H1 (cell line): ENCODE results near the gene UPF1. TPM values are rescaled to one million over a fixed set of nuclear protein-coding genes. Genes with fewer than 3 reads are reported as not detected.
A peak's percentile ranks its signal among the peaks of the same experiment; 100 is the strongest.

Experiments
- CTCF ChIA-PET: fragments of 300-600 bp; sonication (Branson Sonifier 250); formaldehyde crosslinking; loops from one replicate; lab custom pipeline; 2021; ENCODE audit not compliant: partially characterized antibody; lab: Charles Lee
- POLR2A ChIA-PET: fragments of 300-600 bp; sonication (Branson Sonifier 250); formaldehyde crosslinking; loops from one replicate; lab custom pipeline; 2021; ENCODE audit warnings: inconsistent platforms; ENCODE audit not compliant: partially characterized antibody; lab: Charles Lee
- DNase-seq, 2 experiments: peaks; one replicate each; pipeline versions ENCODE4 v3.0.0 to v3.0.0-alpha.2; 2010 to 2022; ENCODE audit warnings: low spot score in 2 of 2, low read depth in 1 of 2, mixed read lengths in 1 of 2
- FAIRE-seq: peaks from 2 replicates; lab custom pipeline; 2011; peaks lifted over from hg19 to GRCh38; lab: Jason Lieb, UNC
- H2AFZ ChIP-seq: 2 replicates; pipeline ENCODE4 v1.8.1; 2012; ENCODE audit warnings: low read length, inconsistent platforms
- H2AK5ac ChIP-seq: 2 replicates; pipeline ENCODE4 v1.6.1; 2013; ENCODE audit warnings: low read depth, low read length
- H2BK120ac ChIP-seq: replicated peaks from 2 replicates; pipeline ENCODE3; 2013; ENCODE audit warnings: low read depth, low read length, inconsistent platforms
- H2BK12ac ChIP-seq: 2 replicates; pipeline ENCODE4 v1.6.1; 2013; ENCODE audit warnings: low read depth, low read length
- H2BK15ac ChIP-seq: 2 replicates; pipeline ENCODE4 v1.6.1; 2013; ENCODE audit warnings: low read length
- H2BK20ac ChIP-seq: 2 replicates; pipeline ENCODE4 v1.6.1; 2013; ENCODE audit warnings: low read length
- H2BK5ac ChIP-seq: 2 replicates; pipeline ENCODE4 v1.6.1; 2013; ENCODE audit warnings: low read depth, low read length
- H3K14ac ChIP-seq: 2 replicates; pipeline ENCODE4 v1.6.1; 2013; ENCODE audit warnings: inconsistent platforms; ENCODE audit not compliant: insufficient read length
- H3K18ac ChIP-seq: 2 replicates; pipeline ENCODE4 v1.6.1; 2013; ENCODE audit warnings: low read length; ENCODE audit errors: extremely low read depth
- H3K23ac ChIP-seq: 2 replicates; pipeline ENCODE4 v1.6.1; 2013; ENCODE audit warnings: inconsistent platforms; ENCODE audit not compliant: insufficient read length
- H3K23me2 ChIP-seq: 2 replicates; pipeline ENCODE4 v1.6.1; 2013; ENCODE audit warnings: low read depth, low read length
- H3K27ac ChIP-seq: 2 replicates; pipeline ENCODE4 v1.6.1; 2011; ENCODE audit warnings: low read depth, low read length, inconsistent platforms
- H3K27me3 ChIP-seq, 4 experiments: replicated peaks in 1 of 4; 1 replicate in 1 of 4; 2 replicates in 3 of 4; pipeline versions ENCODE4 v1.6.1 to v1.8.1; 2011 to 2013; ENCODE audit warnings: low read length in 3 of 4, mild to moderate bottlenecking in 3 of 4, inconsistent platforms in 2 of 4, mixed read lengths in 2 of 4, moderate library complexity in 1 of 4; ENCODE audit not compliant: control insufficient read depth in 3 of 4, insufficient read depth in 3 of 4; ENCODE audit errors: extremely low read depth in 1 of 4
- H3K36me3 ChIP-seq, 4 experiments: 2 replicates each; pipeline versions ENCODE4 v1.6.1 to v1.8.1; 2011 to 2013; ENCODE audit warnings: mild to moderate bottlenecking in 4 of 4, low read length in 3 of 4, moderate library complexity in 2 of 4, control low read depth in 1 of 4, inconsistent platforms in 1 of 4; ENCODE audit not compliant: insufficient read depth in 4 of 4, control insufficient read depth in 2 of 4
- H3K4ac ChIP-seq: replicated peaks from 2 replicates; pipeline ENCODE3; 2013; ENCODE audit warnings: low read length, low read depth, mixed read lengths, inconsistent platforms; ENCODE audit not compliant: insufficient read length
- H3K4me1 ChIP-seq, 4 experiments: replicated peaks in 1 of 4; 1 replicate in 1 of 4; 2 replicates in 3 of 4; pipeline versions ENCODE4 v1.6.1 to v1.8.1; 2011 to 2013; ENCODE audit warnings: low read length in 3 of 4, inconsistent platforms in 2 of 4, mixed read lengths in 1 of 4; ENCODE audit not compliant: insufficient read depth in 4 of 4, control insufficient read depth in 3 of 4
- H3K4me2 ChIP-seq, 2 experiments: 2 replicates each; pipeline versions ENCODE4 v1.6.1 to v1.8.1; 2011 to 2013; ENCODE audit warnings: low read depth in 2 of 2, low read length in 2 of 2, control low read depth in 1 of 2, inconsistent platforms in 1 of 2, mild to moderate bottlenecking in 1 of 2; ENCODE audit not compliant: insufficient read depth in 1 of 2
- H3K4me3 ChIP-seq, 4 experiments: fragments of 200-600, 300-600 bp in 1 of 4; sonication (generic), shearing (Covaris generic), sonication (Bioruptor Twin) in 1 of 4; 2 replicates each; pipeline versions ENCODE4 v1.5.1 to v1.8.1; 2011 to 2016; ENCODE audit warnings: low read length in 4 of 4, low read depth in 3 of 4, control low read depth in 2 of 4, inconsistent platforms in 2 of 4, mild to moderate bottlenecking in 2 of 4, mixed read lengths in 1 of 4, moderate library complexity in 1 of 4; ENCODE audit not compliant: insufficient read depth in 2 of 4; ENCODE audit errors: extremely low read depth in 1 of 4
- H3K56ac ChIP-seq: replicated peaks from 2 replicates; pipeline ENCODE3; 2013; ENCODE audit warnings: low read depth, mild to moderate bottlenecking, mixed read lengths, low read length, inconsistent platforms; ENCODE audit not compliant: insufficient read length
- H3K79me1 ChIP-seq: 2 replicates; pipeline ENCODE4 v1.6.1; 2013; ENCODE audit warnings: low read depth, low read length, control low read depth
- H3K79me2 ChIP-seq, 2 experiments: 2 replicates each; pipeline versions ENCODE4 v1.6.1 to v1.8.1; 2012 to 2013; ENCODE audit warnings: low read length in 2 of 2, mild to moderate bottlenecking in 2 of 2, inconsistent platforms in 1 of 2; ENCODE audit not compliant: insufficient read depth in 2 of 2, control insufficient read depth in 1 of 2
- H3K9ac ChIP-seq, 4 experiments: replicated peaks in 1 of 4; 1 replicate in 1 of 4; 2 replicates in 3 of 4; pipeline versions ENCODE4 v1.6.1 to v1.8.1; 2011 to 2013; ENCODE audit warnings: low read depth in 3 of 4, low read length in 3 of 4, control low read depth in 2 of 4, mild to moderate bottlenecking in 2 of 4, moderate library complexity in 2 of 4, inconsistent platforms in 1 of 4; ENCODE audit errors: extremely low read depth in 1 of 4
- H3K9me3 ChIP-seq, 2 experiments: 2 replicates each; pipeline versions ENCODE4 v1.6.1 to v1.8.1; 2012 to 2013; ENCODE audit warnings: mild to moderate bottlenecking in 2 of 2, moderate library complexity in 2 of 2, control low read depth in 1 of 2, inconsistent platforms in 1 of 2, low read depth in 1 of 2, low read length in 1 of 2, mixed read lengths in 1 of 2; ENCODE audit not compliant: insufficient read depth in 2 of 2
- H4K20me1 ChIP-seq, 2 experiments: replicated peaks in 1 of 2; 2 replicates each; pipeline versions ENCODE3 to v1.8.1; 2011 to 2013; ENCODE audit warnings: inconsistent platforms in 2 of 2, low read length in 2 of 2, mild to moderate bottlenecking in 1 of 2; ENCODE audit not compliant: insufficient read depth in 2 of 2, control insufficient read depth in 1 of 2
- H4K5ac ChIP-seq: 2 replicates; pipeline ENCODE4 v1.6.1; 2013; ENCODE audit warnings: low read length, low read depth, mixed read lengths, inconsistent platforms; ENCODE audit not compliant: insufficient read length
- H4K8ac ChIP-seq: 2 replicates; pipeline ENCODE4 v1.8.0; 2013; ENCODE audit warnings: mild to moderate bottlenecking, moderate library complexity, low read length, inconsistent platforms; ENCODE audit not compliant: insufficient read depth; ENCODE audit errors: extremely low read depth
- H4K91ac ChIP-seq: replicated peaks from 2 replicates; pipeline ENCODE3; 2013; ENCODE audit warnings: low read length, mixed read lengths, inconsistent platforms; ENCODE audit not compliant: insufficient read length
- GABPA ChIP-seq: IDR thresholded peaks from 2 replicates; pipeline ENCODE4 v1.6.1; 2011; ENCODE audit warnings: mild to moderate bottlenecking, low read length, moderate library complexity, borderline replicate concordance; ENCODE audit not compliant: insufficient read depth
- KDM1A ChIP-seq: fragments of 200-600, 300-600 bp; sonication (generic); IDR thresholded peaks from 2 replicates; pipeline ENCODE4 v1.7.1; 2016; ENCODE audit warnings: mild to moderate bottlenecking, low read length, borderline replicate concordance
- TAF1 ChIP-seq: IDR thresholded peaks from 2 replicates; pipeline ENCODE4 v1.6.1; 2011; ENCODE audit warnings: mild to moderate bottlenecking, low read depth, low read length
- WGBS, 2 experiments: shearing (Covaris generic) in 1 of 2; methylation state at CpG; one replicate each; pipeline versions ENCODE4 v1.1.6 to v1.1.7; 2013 to 2015; ENCODE audit warnings: low lambda C conversion rate in 2 of 2, mixed read lengths in 2 of 2, inconsistent platforms in 1 of 2, low coverage in 1 of 2, missing lambda C conversion rate in 1 of 2; ENCODE audit not compliant: insufficient replicate concordance in 2 of 2, insufficient coverage in 1 of 2, insufficient read length in 1 of 2; ENCODE audit errors: extremely low coverage in 1 of 2, missing lambda C conversion rate in 1 of 2; 5-methylcytosine and 5-hydroxymethylcytosine counted together
- polyA plus RNA-seq, 7 experiments: library from polyadenylated mRNA; depleted of rRNA in 3 of 7; stranded (reverse) in 5 of 7; unstranded in 2 of 7; fragments of >200 nt in 5 of 7; fragments of 200-250 nt in 2 of 7; gene quantifications; 1 replicate in 5 of 7; 2 replicates in 1 of 7; 4 replicates in 1 of 7; pipeline versions ENCODE4 v1.2.1 to v1.2.3, GENCODE V29; 2011 to 2013; ENCODE audit warnings: missing spikeins in 2 of 7, mixed read lengths in 2 of 7
- total RNA-seq: library from RNA; stranded (reverse); fragmentation: NEBNext Ultra II Directional; extraction: Animal tissue kit (Norgen Biotek cat#: 25700); gene quantifications from 2 replicates; pipeline ENCODE4 v1.2.1, GENCODE V29; 2021

The UPF1 gene
- total and polyA plus RNA-seq, 2 of the 8 experiments (the other 6 are each of a cell fraction or from before 2014, with no cell fraction given) = 46.4 to 62.0 TPM

DNA sequence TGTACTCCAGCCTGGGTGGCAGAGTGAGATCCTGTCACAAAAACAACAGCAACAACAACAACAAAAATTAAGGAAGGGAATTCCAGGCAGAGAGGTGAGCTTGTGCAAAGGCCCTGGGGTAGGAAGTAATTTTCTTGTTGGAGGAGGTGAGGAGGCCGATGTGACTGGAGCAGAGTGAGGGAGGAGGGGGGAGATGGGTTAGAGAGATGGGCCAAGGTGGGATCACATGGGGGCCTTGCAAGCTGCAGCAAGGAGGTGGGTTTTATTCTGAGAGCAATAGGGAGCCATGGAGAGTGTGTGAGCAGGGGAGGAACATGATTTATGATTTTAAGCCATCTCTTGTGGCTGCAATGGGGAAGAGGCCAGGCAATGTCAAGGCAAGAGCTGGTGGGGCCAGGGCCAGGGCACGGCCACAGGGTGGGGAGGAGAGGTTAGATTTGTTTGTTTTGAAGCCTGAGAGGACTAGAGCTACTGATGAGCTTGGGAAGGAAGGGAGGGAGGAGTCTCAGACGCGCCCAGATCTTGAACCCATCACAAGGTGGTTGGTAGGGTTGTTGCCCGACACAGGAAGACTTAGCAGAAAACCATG lies 28.1 kb upstream of the UPF1 start:
- TF ChIP-seq GABPA = no peak
- TF ChIP-seq KDM1A = peak; percentile 90; the same call in 1 of the 2 replicates
- no peak for TF ChIP-seq TAF1
- no peak overlapping the region for H3K23ac ChIP-seq
- no peak overlapping the region for H3K4ac ChIP-seq
- peaks cover 0 to 23% (median 14%) of the 10 kb centered on the region in 4 experiments; a peak in 5 of 7 replicates for H3K27me3 ChIP-seq
- H3K18ac ChIP-seq = no peak overlapping the region
- H4K5ac ChIP-seq = no peak overlapping the region
- H2BK20ac ChIP-seq = no peak overlapping the region
- POLR2A ChIA-PET = interaction anchor here (0.7 kb wide), 1 partner anchor 9 kb away, joined by 4 read pairs; no protein-coding TSS in a partner anchor
- no peak overlapping the region for H2AK5ac ChIP-seq
- H2BK15ac ChIP-seq = no peak overlapping the region
- H2BK120ac ChIP-seq = no peak overlapping the region
- no peak overlapping the region for H3K4me3 ChIP-seq
- H3K4me1 ChIP-seq = peaks cover 0 to 2% (median 0%) of the 10 kb centered on the region in 4 experiments; a peak in 2 of 7 replicates
- H3K23me2 ChIP-seq = peaks cover 11% of the 10 kb centered on the region; the same call in 1 of the 2 replicates
- no peaks in the 10 kb centered on the region for H3K9me3 ChIP-seq
- no peaks in the 10 kb centered on the region for H3K79me1 ChIP-seq
- H3K79me2 ChIP-seq = no peaks in the 10 kb centered on the region
- CTCF ChIA-PET = interaction anchor here (0.6 to 1.3 kb wide), 3 partner anchors 53 to 744 kb away, joined by 3 read pairs; no protein-coding TSS in a partner anchor
- DNase-seq = no peak
- H4K8ac ChIP-seq = no peak overlapping the region
- H2BK5ac ChIP-seq = no peak overlapping the region
- no peak overlapping the region for H2AFZ ChIP-seq
- no peak overlapping the region for H3K14ac ChIP-seq
- no peak overlapping the region for H3K9ac ChIP-seq
- H3K36me3 ChIP-seq = no peaks in the 10 kb centered on the region
- no peak overlapping the region for H3K56ac ChIP-seq
- 87% methylated on average over 5 of the region's 5 CpGs; no CpG with 5 or more reads in 1 of the 2 experiments for WGBS, 2 experiments
- no peak overlapping the region for H3K4me2 ChIP-seq
- no peak for FAIRE-seq
- H4K20me1 ChIP-seq = peaks cover 0 to 11% of the 10 kb centered on the region in 2 experiments
- H4K91ac ChIP-seq = no peak overlapping the region
- no peak overlapping the region for H3K27ac ChIP-seq
- no peak overlapping the region for H2BK12ac ChIP-seq
